GM18858 (cell line): ENCODE results near the gene PSMB4.
"Not testable (repeated sequence)": the region's sequence is repeated elsewhere in the genome, so short reads cannot be mapped to it uniquely, and the experiment has no call there.

Source experiments
- ATAC-seq: cut with Tn5 transposase; IDR thresholded peaks from one replicate; pipeline ENCODE4 v1.9.1; 2021; ENCODE audit not compliant: unreplicated experiment

PSMB4 gene

DNA sequence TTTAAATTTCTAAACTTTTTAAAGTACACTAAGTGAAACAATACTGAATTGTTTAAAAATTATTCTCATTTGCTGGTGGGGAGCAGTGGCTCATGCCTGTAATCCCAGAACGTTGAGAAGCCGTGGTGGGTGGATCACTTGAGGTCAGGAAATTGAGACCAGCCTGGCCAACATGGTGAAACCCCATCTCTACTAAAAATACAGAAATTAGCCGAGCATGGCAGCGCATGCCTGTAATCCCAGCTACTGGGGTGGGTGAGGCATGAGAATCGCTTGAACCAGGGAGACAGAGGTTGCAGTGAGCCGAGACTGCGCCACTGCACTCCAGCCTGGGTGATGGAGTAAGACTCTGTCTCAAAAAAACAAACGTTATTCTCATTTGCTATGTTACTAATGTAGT lies 38.0 kb downstream of the PSMB4 start:
- not testable (repeated sequence) for ATAC-seq

DNA sequence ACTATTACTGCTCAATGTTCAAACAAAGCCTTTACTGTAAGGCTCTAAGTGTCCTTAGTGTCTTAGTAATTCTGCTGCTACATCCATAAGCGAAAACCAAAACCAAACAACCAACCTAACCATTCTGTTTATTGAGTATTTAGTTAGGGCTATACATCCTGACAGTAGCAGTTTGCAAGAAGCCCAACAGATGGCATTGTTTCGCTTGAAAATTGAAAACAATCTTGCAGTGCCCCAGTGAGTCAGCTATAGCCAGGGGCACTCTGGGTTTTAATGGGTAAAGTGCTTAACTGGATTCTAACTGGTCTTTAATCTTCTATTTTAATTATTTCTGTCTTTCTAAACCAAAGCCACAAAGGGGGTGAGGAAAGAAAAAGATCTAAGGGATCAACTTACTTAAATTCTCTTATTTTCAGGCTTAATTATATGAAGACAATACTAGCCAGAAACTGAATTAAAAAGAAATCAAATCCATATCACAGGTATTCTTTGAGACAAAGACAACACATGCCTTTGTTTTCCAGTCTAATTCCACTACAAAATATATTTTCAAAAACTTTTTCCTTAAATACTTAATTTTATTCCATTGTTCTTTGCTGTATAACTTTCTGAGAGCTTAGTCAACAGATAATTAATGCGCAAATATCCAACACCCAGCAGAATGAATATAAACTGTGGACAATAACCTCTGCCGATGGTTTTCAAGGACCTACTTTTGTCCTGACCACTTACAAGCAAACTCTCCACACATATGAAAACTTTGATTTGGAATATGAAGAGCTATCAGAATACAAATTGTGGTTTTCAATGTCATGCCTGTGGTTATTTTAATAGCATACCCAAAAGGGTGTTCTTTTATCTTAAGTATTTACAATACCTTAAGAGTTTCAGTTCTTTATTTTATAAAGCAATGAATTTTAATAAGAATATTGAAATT lies 44.7 kb downstream of the PSMB4 start:
- no peak for ATAC-seq

DNA sequence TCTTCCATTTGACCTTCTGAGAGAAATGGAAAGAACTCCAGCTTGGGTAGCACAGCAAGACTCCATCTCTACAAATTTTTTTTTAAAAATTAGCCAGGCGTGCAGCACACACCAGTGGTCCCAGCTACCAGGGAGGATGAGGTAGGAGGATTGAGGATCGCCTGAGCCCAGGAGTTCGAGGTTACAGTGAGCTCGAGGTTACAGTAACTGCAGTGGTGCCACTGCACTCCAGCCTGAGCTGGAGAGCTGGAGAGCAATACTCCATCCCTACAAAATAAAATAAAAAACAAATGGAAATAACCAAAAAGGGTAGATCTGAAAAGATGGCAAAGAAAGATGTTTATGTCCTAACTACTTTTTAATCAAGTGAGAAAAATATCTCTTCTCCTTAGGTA lies 45.4 kb downstream of the PSMB4 start:
- ATAC-seq, result no peak

DNA sequence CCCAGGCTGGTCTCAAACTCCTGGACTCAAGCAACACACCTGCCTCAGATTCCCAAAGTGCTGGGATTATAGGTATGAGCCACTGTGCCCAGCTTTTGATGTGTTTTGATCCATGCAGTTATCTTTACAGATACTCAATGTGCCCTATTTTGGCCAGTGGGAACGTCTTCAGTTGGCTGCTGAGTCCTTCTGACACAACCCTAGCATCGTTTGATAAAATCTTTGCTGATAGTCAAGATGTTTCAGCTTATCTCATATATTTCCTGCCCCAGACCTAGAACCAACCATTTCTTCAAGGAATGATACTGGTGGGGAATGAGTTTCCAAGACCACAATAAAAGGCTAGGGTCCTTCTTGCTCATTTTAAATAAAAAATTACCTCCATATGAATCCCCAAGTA lies 48.3 kb downstream of the PSMB4 start:
- no peak for ATAC-seq
